Measurements from ENCODE around the gene EGR2.

Gene EGR2

DNA sequence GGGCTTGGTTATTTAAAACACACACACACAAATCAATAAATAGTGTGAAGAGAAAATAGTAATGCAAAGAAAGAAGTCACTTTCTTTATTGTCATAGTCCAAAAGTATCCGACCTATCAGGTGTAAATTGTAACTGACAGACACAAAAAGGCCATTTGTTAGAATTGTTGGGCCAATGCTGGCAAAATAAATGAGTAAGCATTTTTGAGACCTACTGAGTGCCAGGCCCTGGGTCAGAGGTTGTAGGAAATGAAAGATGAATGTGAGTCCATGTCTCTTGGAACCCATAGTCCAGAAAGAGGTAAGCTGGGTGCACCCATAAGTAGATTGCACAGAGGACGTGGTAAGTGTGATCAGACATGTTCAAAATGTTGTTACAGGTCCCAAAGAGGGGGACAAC is 13.5 kb upstream of the EGR2 start:
- H3K4me1 ChIP-seq (ENCODE audit: control insufficient read depth, low read depth, low read length) = no peaks in the 10 kb centered on the region
- H2BK15ac ChIP-seq (replicated peaks; ENCODE audit: low read depth) = no peak overlapping the region
- H3K56ac ChIP-seq (ENCODE audit: low read length) = no peak overlapping the region
- no peak overlapping the region for H4K8ac ChIP-seq (ENCODE audit: low read depth, low read length)
- H3K36me3 ChIP-seq (ENCODE audit: control insufficient read depth, insufficient read depth, low read length) = no peaks in the 10 kb centered on the region
- H3K9ac ChIP-seq (ENCODE audit: low read length) = no peak overlapping the region
- H2BK120ac ChIP-seq (ENCODE audit: low read depth, low read length) = no peak overlapping the region
- no peak overlapping the region for H3K27ac ChIP-seq (ENCODE audit: low read depth, low read length)
- H2AK5ac ChIP-seq (ENCODE audit: low read length) = no peak overlapping the region
- H4K5ac ChIP-seq (ENCODE audit: low read length) = no peak overlapping the region
- no peaks in the 10 kb centered on the region for H3K79me2 ChIP-seq (ENCODE audit: control insufficient read depth, insufficient read depth, low read length)
- H3K4ac ChIP-seq (ENCODE audit: low read depth, low read length) = no peak overlapping the region
- WGBS (ENCODE audit: extremely low coverage, insufficient coverage, low lambda C conversion rate) = no CpG with 5 or more reads among the region's 2 CpGs
- DNase-seq = no peak
- no peaks in the 10 kb centered on the region for H3K79me1 ChIP-seq (ENCODE audit: low read length)
- H3K27me3 ChIP-seq (ENCODE audit: insufficient read depth, low read length, poor library complexity) = no peaks in the 10 kb centered on the region
- H3K23ac ChIP-seq (ENCODE audit: low read length) = no peak overlapping the region
- no peak overlapping the region for H2BK5ac ChIP-seq (ENCODE audit: low read length)
- no peak overlapping the region for H3K4me2 ChIP-seq (ENCODE audit: low read length)
- H3K4me3 ChIP-seq (ENCODE audit: low read length) = no peak overlapping the region
- H3K18ac ChIP-seq (ENCODE audit: low read length) = no peak overlapping the region

DNA sequence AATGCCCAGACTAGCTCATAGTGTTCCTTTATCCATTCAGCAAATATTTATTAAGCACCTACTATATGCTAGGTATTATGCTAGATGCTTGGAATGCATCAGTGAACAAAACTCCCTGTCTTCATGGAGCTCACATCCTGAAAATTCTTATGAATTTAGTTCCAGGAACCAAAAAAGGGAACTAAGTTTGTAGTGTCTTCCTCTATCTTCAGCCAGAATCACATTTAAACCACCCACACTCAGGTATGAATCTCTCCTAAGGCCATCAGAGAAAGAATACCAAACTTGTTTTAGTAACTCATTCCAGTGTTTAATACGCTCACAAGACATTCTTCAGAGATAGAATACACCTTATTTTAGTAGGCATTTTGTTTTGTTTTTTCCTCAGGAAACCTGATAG is 10.1 kb upstream of the EGR2 start:
- H3K4ac ChIP-seq (ENCODE audit: low read depth, low read length) = no peak overlapping the region
- no peak overlapping the region for H2AK5ac ChIP-seq (ENCODE audit: low read length)

DNA sequence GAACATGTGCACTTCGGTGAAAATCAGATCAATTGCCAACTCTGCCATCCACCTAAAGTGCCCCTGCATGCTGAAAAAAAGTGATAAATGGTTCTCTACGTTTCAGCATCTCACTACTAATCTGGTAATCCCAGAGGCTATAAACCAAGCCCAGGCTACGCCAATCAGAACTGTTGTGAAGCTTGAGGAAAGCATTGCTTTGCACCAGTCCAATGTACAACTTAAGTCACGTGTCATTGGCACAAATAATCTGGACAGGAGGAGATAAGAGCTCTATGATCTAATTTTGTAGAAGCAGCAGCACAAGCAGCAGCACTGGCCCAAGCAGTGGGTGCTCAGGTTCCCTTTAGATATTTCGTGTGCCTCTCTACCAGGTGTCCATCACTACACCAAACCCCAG is 4.4 kb upstream of the EGR2 start:
- H3K4ac ChIP-seq (ENCODE audit: low read depth, low read length) = no peak overlapping the region
- no peak overlapping the region for H2BK120ac ChIP-seq (ENCODE audit: low read depth, low read length)
- no peak overlapping the region for H3K56ac ChIP-seq (ENCODE audit: low read length)
- H4K5ac ChIP-seq (ENCODE audit: low read length) = no peak overlapping the region
- no peak for DNase-seq
- H3K4me3 ChIP-seq (ENCODE audit: low read length) = no peak overlapping the region
- no peaks in the 10 kb centered on the region for H3K4me1 ChIP-seq (ENCODE audit: control insufficient read depth, low read depth, low read length)
- H2BK5ac ChIP-seq (ENCODE audit: low read length) = no peak overlapping the region
- no peaks in the 10 kb centered on the region for H3K79me2 ChIP-seq (ENCODE audit: control insufficient read depth, insufficient read depth, low read length)
- WGBS (ENCODE audit: extremely low coverage, insufficient coverage, low lambda C conversion rate) = no CpG with 5 or more reads among the region's 5 CpGs
- H4K8ac ChIP-seq (ENCODE audit: low read depth, low read length) = no peak overlapping the region
- H3K23ac ChIP-seq (ENCODE audit: low read length) = peak overlapping the region; percentile 45
- no peaks in the 10 kb centered on the region for H3K36me3 ChIP-seq (ENCODE audit: control insufficient read depth, insufficient read depth, low read length)
- no peak overlapping the region for H3K27ac ChIP-seq (ENCODE audit: low read depth, low read length)
- no peak overlapping the region for H2BK15ac ChIP-seq (replicated peaks; ENCODE audit: low read depth)
- no peak overlapping the region for H3K18ac ChIP-seq (ENCODE audit: low read length)
- H3K4me2 ChIP-seq (ENCODE audit: low read length) = no peak overlapping the region
- peaks cover 12% of the 10 kb centered on the region for H3K27me3 ChIP-seq (ENCODE audit: insufficient read depth, low read length, poor library complexity)
- H3K79me1 ChIP-seq (ENCODE audit: low read length) = no peaks in the 10 kb centered on the region
- no peak overlapping the region for H3K9ac ChIP-seq (ENCODE audit: low read length)
- no peak overlapping the region for H2AK5ac ChIP-seq (ENCODE audit: low read length)

More for the DNA sequence above, 10.1 kb upstream of the EGR2 start:
- Histone ChIP-seq H3K79me1 (ENCODE audit: low read length) (no peaks in the 10 kb centered on the region), H3K18ac (ENCODE audit: low read length) (no peak overlapping the region), H3K4me1 (ENCODE audit: control insufficient read depth, low read depth, low read length) (no peaks in the 10 kb centered on the region), H2BK120ac (ENCODE audit: low read depth, low read length) (no peak overlapping the region), H3K9ac (ENCODE audit: low read length) (no peak overlapping the region), H3K4me3 (ENCODE audit: low read length) (no peak overlapping the region), H3K4me2 (ENCODE audit: low read length) (no peak overlapping the region), H3K79me2 (ENCODE audit: control insufficient read depth, insufficient read depth, low read length) (no peaks in the 10 kb centered on the region), H3K36me3 (ENCODE audit: control insufficient read depth, insufficient read depth, low read length) (no peaks in the 10 kb centered on the region), H4K8ac (ENCODE audit: low read depth, low read length) (no peak overlapping the region), H4K5ac (ENCODE audit: low read length) (no peak overlapping the region), H2BK5ac (ENCODE audit: low read length) (no peak overlapping the region), H3K27me3 (ENCODE audit: insufficient read depth, low read length, poor library complexity) (no peaks in the 10 kb centered on the region), H3K27ac (ENCODE audit: low read depth, low read length) (no peak overlapping the region), H3K56ac (ENCODE audit: low read length) (no peak overlapping the region), H3K23ac (ENCODE audit: low read length) (no peak overlapping the region), H2BK15ac (replicated peaks; ENCODE audit: low read depth) (no peak overlapping the region)
- no CpG with 5 or more reads among the region's 1 CpG for WGBS (ENCODE audit: extremely low coverage, insufficient coverage, low lambda C conversion rate)
- no peak for DNase-seq

DNA sequence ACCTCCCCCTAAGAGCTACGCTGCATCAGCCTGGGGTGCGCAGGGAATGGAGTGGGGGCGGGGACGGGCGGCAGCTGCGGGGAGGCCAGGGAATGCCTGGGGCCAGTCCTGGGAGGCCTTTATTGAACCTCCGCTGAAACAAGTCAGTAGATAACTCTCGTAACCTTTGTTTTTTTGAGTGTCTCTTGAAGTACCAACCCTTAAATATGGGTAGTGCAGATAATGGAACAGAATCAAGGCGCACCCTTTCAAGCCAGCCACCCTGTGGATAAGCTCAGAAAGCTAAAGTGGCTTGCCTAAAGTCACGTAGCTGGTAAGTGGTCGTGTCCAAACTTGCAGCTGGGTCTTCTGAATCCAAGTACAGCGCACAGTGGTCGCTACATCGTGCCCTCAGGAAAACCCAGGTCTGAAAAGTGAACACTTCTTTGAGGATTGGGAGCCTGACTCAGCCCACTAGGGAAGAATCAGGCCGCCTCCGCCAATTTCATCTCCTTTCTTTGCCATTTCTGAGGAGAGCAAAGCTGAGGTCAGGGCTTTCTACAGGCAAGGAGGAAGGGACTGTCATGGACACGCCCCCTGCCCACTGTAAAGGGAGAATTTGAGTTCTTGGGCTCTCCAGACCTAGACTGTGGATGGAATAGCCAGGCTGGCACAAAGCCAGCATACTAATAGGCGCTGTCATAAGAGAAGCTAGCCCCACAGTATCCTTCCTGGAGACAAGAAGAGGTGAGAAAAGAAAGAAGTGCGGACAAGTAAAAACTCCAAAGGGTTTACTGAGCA is 3.2 kb upstream of the EGR2 start:
- Histone ChIP-seq H3K4me3 (ENCODE audit: low read length) (no peak overlapping the region), H4K5ac (ENCODE audit: low read length) (no peak overlapping the region), H2BK15ac (replicated peaks; ENCODE audit: low read depth) (no peak overlapping the region), H3K27ac (ENCODE audit: low read depth, low read length) (no peak overlapping the region), H3K4me1 (ENCODE audit: control insufficient read depth, low read depth, low read length) (no peaks in the 10 kb centered on the region), H2AK5ac (ENCODE audit: low read length) (no peak overlapping the region), H3K4me2 (ENCODE audit: low read length) (no peak overlapping the region), H3K9ac (ENCODE audit: low read length) (no peak overlapping the region), H3K56ac (ENCODE audit: low read length) (no peak overlapping the region), H3K4ac (ENCODE audit: low read depth, low read length) (no peak overlapping the region), H3K79me1 (ENCODE audit: low read length) (no peaks in the 10 kb centered on the region), H3K18ac (ENCODE audit: low read length) (no peak overlapping the region), H4K8ac (ENCODE audit: low read depth, low read length) (no peak overlapping the region), H3K23ac (ENCODE audit: low read length) (no peak overlapping the region), H2BK5ac (ENCODE audit: low read length) (no peak overlapping the region), H3K36me3 (ENCODE audit: control insufficient read depth, insufficient read depth, low read length) (no peaks in the 10 kb centered on the region), H3K27me3 (ENCODE audit: insufficient read depth, low read length, poor library complexity) (peaks cover 22% of the 10 kb centered on the region), H3K79me2 (ENCODE audit: control insufficient read depth, insufficient read depth, low read length) (no peaks in the 10 kb centered on the region), H2BK120ac (ENCODE audit: low read depth, low read length) (no peak overlapping the region)
- no CpG with 5 or more reads among the region's 19 CpGs for WGBS (ENCODE audit: extremely low coverage, insufficient coverage, low lambda C conversion rate)
- no peak for DNase-seq

DNA sequence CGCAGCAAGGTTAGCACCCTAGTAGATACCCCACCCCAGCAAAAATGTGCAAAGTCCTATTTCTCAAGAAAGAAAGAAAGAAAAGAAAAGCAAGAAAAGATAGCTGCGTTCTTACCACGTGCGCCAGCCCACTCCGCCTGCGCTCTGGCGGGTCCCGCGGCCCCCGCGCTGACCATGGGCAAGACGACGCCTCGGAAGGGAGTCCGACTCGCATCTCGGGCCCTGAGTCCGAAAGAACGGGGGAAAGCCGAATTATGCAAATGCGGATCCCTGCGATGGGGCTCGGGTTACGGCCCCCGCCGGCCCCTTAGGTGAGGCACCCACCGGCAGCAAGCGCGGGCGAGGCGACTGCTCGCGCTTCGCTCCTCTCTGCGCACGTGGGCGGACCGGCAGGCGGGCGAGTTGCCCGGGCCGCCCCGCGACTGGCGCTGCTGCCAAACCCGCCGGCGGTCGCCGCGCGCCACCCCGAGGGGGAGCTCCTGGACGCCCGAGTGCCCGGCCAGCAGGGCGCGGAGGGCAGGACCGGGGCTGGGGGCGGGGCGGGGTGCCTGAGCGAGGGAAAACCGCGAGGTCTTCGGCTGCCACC is 2.4 kb upstream of the EGR2 start:
- Histone ChIP-seq H3K4me1 (ENCODE audit: control insufficient read depth, low read depth, low read length) (no peaks in the 10 kb centered on the region), H3K56ac (ENCODE audit: low read length) (peak overlapping the region; percentile 34), H3K18ac (ENCODE audit: low read length) (no peak overlapping the region), H3K23ac (ENCODE audit: low read length) (no peak overlapping the region), H3K4ac (ENCODE audit: low read depth, low read length) (no peak overlapping the region), H3K36me3 (ENCODE audit: control insufficient read depth, insufficient read depth, low read length) (no peaks in the 10 kb centered on the region), H2BK5ac (ENCODE audit: low read length) (no peak overlapping the region), H3K79me2 (ENCODE audit: control insufficient read depth, insufficient read depth, low read length) (no peaks in the 10 kb centered on the region), H3K27me3 (ENCODE audit: insufficient read depth, low read length, poor library complexity) (peaks cover 26% of the 10 kb centered on the region), H3K4me2 (ENCODE audit: low read length) (peak overlapping the region; percentile 20), H3K27ac (ENCODE audit: low read depth, low read length) (no peak overlapping the region), H2AK5ac (ENCODE audit: low read length) (no peak overlapping the region), H2BK15ac (replicated peaks; ENCODE audit: low read depth) (no peak overlapping the region), H4K5ac (ENCODE audit: low read length) (no peak overlapping the region), H4K8ac (ENCODE audit: low read depth, low read length) (no peak overlapping the region), H3K9ac (ENCODE audit: low read length) (peak overlapping the region; percentile 6), H3K79me1 (ENCODE audit: low read length) (no peaks in the 10 kb centered on the region), H3K4me3 (ENCODE audit: low read length) (no peak overlapping the region), H2BK120ac (ENCODE audit: low read depth, low read length) (no peak overlapping the region)
- no CpG with 5 or more reads among the region's 65 CpGs for WGBS (ENCODE audit: extremely low coverage, insufficient coverage, low lambda C conversion rate)
- DNase-seq = peak; percentile 54

Measured in mesendoderm (in vitro differentiated cells).